PC-3 (cell line): ENCODE measurements around the gene ZNF426. TPM values are rescaled to one million over a fixed set of nuclear protein-coding genes. Genes with fewer than 3 reads are reported as not detected.
A peak's percentile ranks its signal among the peaks of the same experiment; 100 is the strongest.
"Not testable (repeated sequence)": the region's sequence is repeated elsewhere in the genome, so short reads cannot be mapped to it uniquely, and the experiment has no call there.

Experiments used
- ATAC-seq: fragments of 200-7000 bp; cut with Tn5 transposase; 2 replicates; pipeline ENCODE4 v1.9.1; 2020; ENCODE audit warnings: mild to moderate bottlenecking, moderate library complexity
- BruUV-seq: library from RNA; stranded (reverse); fragments of 400-500 nt; replicated peaks from 2 replicates; lab custom pipeline; 2021; lab: Mats Ljungman, UMichigan
- CTCF ChIA-PET: fragments of 300-600 bp; sonication (Branson Sonifier 250); formaldehyde crosslinking; loops from one replicate; lab custom pipeline; 2022; ENCODE audit warnings: antibody characterized with exemption; lab: Charles Lee
- POLR2A ChIA-PET: fragments of 300-600 bp; sonication (Branson Sonifier 250); formaldehyde crosslinking; loops from one replicate; lab custom pipeline; 2022; ENCODE audit warnings: antibody characterized with exemption; ENCODE audit not compliant: unreplicated experiment; lab: Charles Lee
- DNase-seq: peaks from one replicate; pipeline ENCODE4 v3.0.0-alpha.2; 2015
- H2AFZ ChIP-seq: fragments of 300-600 bp; sonication (generic); 2 replicates; pipeline ENCODE4 v1.6.0; 2016; ENCODE audit warnings: antibody characterized with exemption, low read length
- H3F3A ChIP-seq: fragments of 300-600 bp; sonication (generic); one replicate; pipeline ENCODE4 v1.6.0; 2017; ENCODE audit warnings: antibody characterized with exemption, low read length, control low read depth, mild to moderate bottlenecking; ENCODE audit not compliant: unreplicated experiment
- H3K27ac ChIP-seq: fragments of 300-600 bp; sonication (generic); 2 replicates; pipeline ENCODE4 v1.5.1; 2016; ENCODE audit warnings: mild to moderate bottlenecking, low read length
- H3K27me3 ChIP-seq: fragments of 300-600 bp; sonication (generic); 2 replicates; pipeline ENCODE4 v1.6.1; 2016; ENCODE audit warnings: low read length, mixed read lengths
- H3K36me3 ChIP-seq: fragments of 300-600 bp; sonication (generic); 2 replicates; pipeline ENCODE4 v1.6.1; 2016; ENCODE audit warnings: low read depth, mixed run types, low read length, mixed read lengths
- H3K4me1 ChIP-seq: fragments of 300-600 bp; sonication (generic); 2 replicates; pipeline ENCODE4 v1.5.1; 2016; ENCODE audit warnings: low read length; ENCODE audit not compliant: insufficient read depth
- H3K4me2 ChIP-seq: fragments of 300-600 bp; sonication (generic); 2 replicates; pipeline ENCODE4 v1.6.0; 2016; ENCODE audit warnings: low read length
- H3K4me3 ChIP-seq: fragments of 300-600 bp; sonication (generic); 2 replicates; pipeline ENCODE4 v1.5.1; 2016; ENCODE audit warnings: mild to moderate bottlenecking, low read length, mixed read lengths
- H3K79me2 ChIP-seq: fragments of 300-600 bp; sonication (generic); 2 replicates; pipeline ENCODE4 v1.6.1; 2017; ENCODE audit warnings: low read length, mixed read lengths
- H3K9ac ChIP-seq: fragments of 300-600 bp; sonication (generic); 2 replicates; pipeline ENCODE4 v1.6.0; 2016; ENCODE audit warnings: mild to moderate bottlenecking, low read length
- H3K9me2 ChIP-seq: fragments of 300-600 bp; sonication (generic); replicated peaks from 2 replicates; pipeline ENCODE4 v1.6.1; 2016; ENCODE audit warnings: mixed run types, low read length, mixed read lengths
- H3K9me3 ChIP-seq: fragments of 300-600 bp; sonication (generic); 2 replicates; pipeline ENCODE4 v1.6.1; 2016; ENCODE audit warnings: low read length, mixed read lengths
- H4K20me1 ChIP-seq: fragments of 300-600 bp; sonication (generic); 2 replicates; pipeline ENCODE4 v1.6.1; 2016; ENCODE audit warnings: low read length, mixed read lengths
- CTCF ChIP-seq: fragments of 300-600 bp; sonication (generic); conservative IDR thresholded peaks from 2 replicates; pipeline ENCODE4 v1.5.1; 2017; ENCODE audit warnings: antibody characterized with exemption, low read depth, mild to moderate bottlenecking, low read length
- EZH2 ChIP-seq: fragments of 300-600 bp; sonication (generic); IDR thresholded peaks from one replicate; pipeline ENCODE4 v1.6.1; 2017; ENCODE audit warnings: antibody characterized with exemption, mild to moderate bottlenecking, low read length; ENCODE audit not compliant: unreplicated experiment
- EZH2phosphoT487 ChIP-seq: fragments of 300-600 bp; sonication (generic); IDR thresholded peaks from 2 replicates; pipeline ENCODE4 v1.6.1; 2018; ENCODE audit warnings: mild to moderate bottlenecking, antibody characterized with exemption, low read length, borderline replicate concordance
- intact Hi-C: fragments of 100-400 bp; cut with micrococcal nuclease; formaldehyde crosslinking; loops from 2 replicates; pipeline ENCODE4 v1.9.0; 2023
- total RNA-seq: library from RNA; depleted of rRNA; stranded (reverse); fragments of >200 nt; gene quantifications from 2 replicates; pipeline ENCODE4 v1.2.3, GENCODE V29; 2014

ZNF426 gene
- total RNA-seq, 1 experiment from 2014 or later: 8.2 TPM

- intact Hi-C loops: loop anchor here (5.0 kb wide), 2 partner anchors 147 to 752 kb away; partner anchors contain the start of genes MBD3L1, ZNF266 and ZNF558
- no peaks in the 10 kb centered on the region for H3F3A ChIP-seq
- H3K79me2 ChIP-seq: peaks cover 54% of the 10 kb centered on the region
- H3K9me2 ChIP-seq: no peaks in the 10 kb centered on the region
- no peaks in the 10 kb centered on the region for H3K27me3 ChIP-seq
- H2AFZ ChIP-seq: peak within 1 kb of the TSS; percentile 88
- peaks cover 40% of the 10 kb centered on the region for H3K36me3 ChIP-seq
- H3K27ac ChIP-seq: peak within 1 kb of the TSS; percentile 79
- 0 out of 2 replicates have a peak, but pooled peaks cover 4% of the 10 kb centered on the region for H4K20me1 ChIP-seq
- H3K4me2 ChIP-seq: peak within 1 kb of the TSS; percentile 83
- ChIA-PET CTCF (no interaction called here), POLR2A (no interaction called here)
- ATAC-seq (peak; percentile 85), DNase-seq (peak; percentile 90)
- no peaks in the 10 kb centered on the region for H3K4me1 ChIP-seq
- peaks cover 24% of the 10 kb centered on the region for H3K9me3 ChIP-seq
- peak within 1 kb of the TSS; percentile 88 for H3K4me3 ChIP-seq
- TF ChIP-seq EZH2phosphoT487 (no peak), CTCF (no peak), EZH2 (no peak)
- H3K9ac ChIP-seq: peak within 1 kb of the TSS; percentile 97
- BruUV-seq: TSS peak; percentile 86
These were observed 45.8 kb upstream of the ZNF426 start, which contains the start of gene ZNF121 for GRCh38 chr19:9584073-9584833. Gene ZNF121 (minus strand): TSS chr19:9584504. CDS start chr19:9568097, 16,407 bp downstream.

- Histone ChIP-seq H3K9me3 (peaks cover 37% of the 10 kb centered on the region), H3K79me2 (peaks cover 75% of the 10 kb centered on the region), H3K4me3 (peak overlapping the region; percentile 88), H3K36me3 (peaks cover 61% of the 10 kb centered on the region)
- H3K9me2 ChIP-seq, H3K27me3 ChIP-seq, CTCF ChIA-PET, H4K20me1 ChIP-seq, POLR2A ChIA-PET, DNase-seq, H3K4me2 ChIP-seq, H3K27ac ChIP-seq, H3K4me1 ChIP-seq, H3F3A ChIP-seq, H2AFZ ChIP-seq, H3K9ac ChIP-seq, ATAC-seq: not testable (repeated sequence)
- TSS peak; percentile 3 for BruUV-seq
- intact Hi-C loops: loop anchor here (5.0 kb wide), 2 partner anchors 145 to 750 kb away; partner anchors contain the start of genes MBD3L1, ZNF266 and ZNF558
These were observed 43.8 kb upstream of the ZNF426 start for GRCh38 chr19:9582081-9582725.

- CTCF ChIA-PET: no interaction called here
- Histone ChIP-seq H3K9me3 (peaks cover 52% of the 10 kb centered on the region), H3K79me2 (peaks cover 89% of the 10 kb centered on the region), H3K9me2 (no peaks in the 10 kb centered on the region), H3K27me3 (no peaks in the 10 kb centered on the region), H4K20me1 (0 out of 2 replicates have a peak, but pooled peaks cover 8% of the 10 kb centered on the region), H2AFZ (no peak overlapping the region), H3K27ac (no peak overlapping the region), H3K36me3 (peaks cover 76% of the 10 kb centered on the region), H3K4me3 (no peak overlapping the region; the same call in 1 of the 2 replicates), H3K9ac (no peak overlapping the region), H3K4me2 (no peak overlapping the region), H3F3A (no peaks in the 10 kb centered on the region), H3K4me1 (no peaks in the 10 kb centered on the region)
- BruUV-seq: no TSS peak
- TF ChIP-seq CTCF (no peak), EZH2phosphoT487 (no peak), EZH2 (no peak)
- intact Hi-C loops: loop anchor here (5.0 kb wide), 2 partner anchors 143 to 748 kb away; partner anchors contain the start of genes MBD3L1, ZNF266 and ZNF558
- ATAC-seq (no peak), DNase-seq (no peak)
- POLR2A ChIA-PET: no interaction called here
These were observed 42.3 kb upstream of the ZNF426 start for GRCh38 chr19:9580728-9581127.
